Measurements from ENCODE around the gene PTGIS. TPM values are rescaled to one million over a fixed set of nuclear protein-coding genes. Genes with fewer than 3 reads are reported as not detected.

Gene PTGIS
- total RNA-seq, 1 donor from 2014 or later: 72.1 TPM

DNA sequence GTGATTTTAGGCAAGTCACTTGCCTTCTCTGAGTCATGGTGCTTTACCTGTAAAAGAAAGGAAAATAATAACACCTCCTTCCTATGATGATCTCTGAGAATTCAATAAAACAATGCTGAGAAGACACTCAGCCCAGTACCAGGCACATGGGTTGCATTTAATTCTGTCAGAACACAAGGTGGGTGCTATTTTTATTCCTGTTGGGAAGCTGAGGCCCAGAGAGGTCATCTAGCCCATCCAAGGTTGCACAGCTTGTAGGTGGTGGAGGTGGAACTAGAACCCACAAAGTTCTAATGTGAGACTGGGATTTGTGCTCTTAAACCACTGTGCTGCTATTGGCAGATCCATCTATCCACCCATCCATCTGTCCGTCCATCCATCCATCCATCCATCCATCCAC, 39.6 kb upstream of the PTGIS start:
- H3K4me3 Mint-ChIP-seq (ENCODE audit: unreplicated experiment): no peak overlapping the region

GRCh38 chr20:49603209-49603627, 35.3 kb upstream of the PTGIS start:
- H3K4me1 Mint-ChIP-seq (ENCODE audit: unreplicated experiment): peaks cover 46% of the 10 kb centered on the region
- no peak for DNase-seq (ENCODE audit: extremely low spot score, unreplicated experiment)
- no peaks in the 10 kb centered on the region for H3K9me3 Mint-ChIP-seq (ENCODE audit: unreplicated experiment)
- TF ChIP-seq CTCF (IDR thresholded peaks at IDR 0.05): peak; percentile 57
- H3K36me3 Mint-ChIP-seq (ENCODE audit: unreplicated experiment): no peaks in the 10 kb centered on the region
- peaks cover under 1% of the 10 kb centered on the region for H3K27me3 Mint-ChIP-seq (ENCODE audit: unreplicated experiment)
- no peak overlapping the region for H3K4me3 Mint-ChIP-seq (ENCODE audit: unreplicated experiment)
- peak overlapping the region; percentile 63 for H3K27ac Mint-ChIP-seq (ENCODE audit: unreplicated experiment)

More for the DNA sequence above, 39.6 kb upstream of the PTGIS start:
- Mint-ChIP-seq H3K9me3 (ENCODE audit: unreplicated experiment) (no peaks in the 10 kb centered on the region), H3K27me3 (ENCODE audit: unreplicated experiment) (peaks cover 5% of the 10 kb centered on the region), H3K4me1 (ENCODE audit: unreplicated experiment) (peaks cover 53% of the 10 kb centered on the region), H3K27ac (ENCODE audit: unreplicated experiment) (no peak overlapping the region), H3K36me3 (ENCODE audit: unreplicated experiment) (no peaks in the 10 kb centered on the region)
- no peak for TF ChIP-seq CTCF (IDR thresholded peaks at IDR 0.05)
- no peak for DNase-seq (ENCODE audit: extremely low spot score, unreplicated experiment)

GRCh38 chr20:49602345-49603208, 34.6 kb upstream of the PTGIS start:
- no peak for TF ChIP-seq CTCF (IDR thresholded peaks at IDR 0.05)
- Mint-ChIP-seq H3K9me3 (ENCODE audit: unreplicated experiment) (no peaks in the 10 kb centered on the region), H3K4me3 (ENCODE audit: unreplicated experiment) (no peak overlapping the region), H3K36me3 (ENCODE audit: unreplicated experiment) (no peaks in the 10 kb centered on the region), H3K27me3 (ENCODE audit: unreplicated experiment) (no peaks in the 10 kb centered on the region), H3K27ac (ENCODE audit: unreplicated experiment) (peak overlapping the region; percentile 63), H3K4me1 (ENCODE audit: unreplicated experiment) (peaks cover 44% of the 10 kb centered on the region)
- no peak for DNase-seq (ENCODE audit: extremely low spot score, unreplicated experiment)

- H3K9me3 Mint-ChIP-seq (ENCODE audit: unreplicated experiment): no peaks in the 10 kb centered on the region
- H3K27me3 Mint-ChIP-seq (ENCODE audit: unreplicated experiment): no peaks in the 10 kb centered on the region
- no peak for TF ChIP-seq CTCF (IDR thresholded peaks at IDR 0.05)
- no peak overlapping the region for H3K4me3 Mint-ChIP-seq (ENCODE audit: unreplicated experiment)
- no peak for DNase-seq (ENCODE audit: extremely low spot score, unreplicated experiment)
- H3K36me3 Mint-ChIP-seq (ENCODE audit: unreplicated experiment): no peaks in the 10 kb centered on the region
- no peak overlapping the region for H3K27ac Mint-ChIP-seq (ENCODE audit: unreplicated experiment)
- H3K4me1 Mint-ChIP-seq (ENCODE audit: unreplicated experiment): peaks cover 43% of the 10 kb centered on the region
These were observed 33.4 kb upstream of the PTGIS start for GRCh38 chr20:49601153-49601924.

- peaks cover 43% of the 10 kb centered on the region for H3K4me1 Mint-ChIP-seq (ENCODE audit: unreplicated experiment)
These were observed 31.8 kb upstream of the PTGIS start for GRCh38 chr20:49599746-49600113.

More at GRCh38 chr20:49599746-49600113, 31.8 kb upstream of the PTGIS start:
- H3K27me3 Mint-ChIP-seq (ENCODE audit: unreplicated experiment): no peaks in the 10 kb centered on the region
- TF ChIP-seq CTCF (IDR thresholded peaks at IDR 0.05): no peak
- H3K4me3 Mint-ChIP-seq (ENCODE audit: unreplicated experiment): no peak overlapping the region
- DNase-seq (ENCODE audit: extremely low spot score, unreplicated experiment): no peak
- no peaks in the 10 kb centered on the region for H3K36me3 Mint-ChIP-seq (ENCODE audit: unreplicated experiment)
- no peak overlapping the region for H3K27ac Mint-ChIP-seq (ENCODE audit: unreplicated experiment)
- H3K9me3 Mint-ChIP-seq (ENCODE audit: unreplicated experiment): no peaks in the 10 kb centered on the region

Measured in osteocyte (in vitro differentiated cells).